Endothelial cell of umbilical vein (primary cell): ENCODE measurements around the gene ISOC1. TPM values are rescaled to one million over a fixed set of nuclear protein-coding genes. Genes with fewer than 3 reads are reported as not detected.

Source experiments
- BruUV-seq: library from RNA; stranded (reverse); fragments of 400-500 nt; replicated peaks from 2 replicates; lab custom pipeline; 2021; lab: Mats Ljungman, UMichigan
- CTCF ChIA-PET: fragments of 300-600, 350-600 bp; sonication (Branson Sonifier 250); formaldehyde crosslinking; loops from one replicate; lab custom pipeline; 2021; ENCODE audit warnings: antibody characterized with exemption, inconsistent platforms; lab: Charles Lee
- POLR2A ChIA-PET: fragments of 300-600, 350-600 bp; sonication (Branson Sonifier 250); formaldehyde crosslinking; loops from one replicate; lab custom pipeline; 2021; ENCODE audit warnings: antibody characterized with exemption, inconsistent platforms; lab: Charles Lee
- DNase-seq: peaks from one replicate; pipeline ENCODE4 v3.0.0-alpha.2; 2011; ENCODE audit warnings: low read depth, low spot score
- FAIRE-seq: peaks from 2 replicates; lab custom pipeline; 2011; peaks lifted over from hg19 to GRCh38; lab: Jason Lieb, UNC
- H2AFZ ChIP-seq: 2 replicates; pipeline ENCODE4 v1.6.0; 2012; ENCODE audit warnings: low read depth, low read length, control low read depth, inconsistent platforms
- H3K27ac ChIP-seq: 2 replicates; pipeline ENCODE4 v1.5.1; 2011; ENCODE audit warnings: low read depth, mild to moderate bottlenecking, control low read depth, low read length, moderate library complexity; ENCODE audit not compliant: insufficient read depth
- H3K27me3 ChIP-seq, 2 experiments: 2 replicates each; pipeline versions ENCODE4 v1.6.0 to v1.6.1; 2011; ENCODE audit warnings: low read length in 2 of 2, mixed read lengths in 1 of 2; ENCODE audit not compliant: control insufficient read depth in 2 of 2, insufficient read depth in 2 of 2
- H3K36me3 ChIP-seq, 2 experiments: 2 replicates in 1 of 2; 3 replicates in 1 of 2; pipeline ENCODE4 v1.5.1; 2011; ENCODE audit warnings: low read length in 2 of 2, mild to moderate bottlenecking in 1 of 2, moderate library complexity in 1 of 2; ENCODE audit not compliant: control insufficient read depth in 2 of 2, insufficient read depth in 2 of 2; ENCODE audit errors: extremely low read depth in 1 of 2
- H3K4me1 ChIP-seq: 3 replicates; pipeline ENCODE4 v1.5.1; 2011; ENCODE audit warnings: mild to moderate bottlenecking, low read length; ENCODE audit not compliant: control insufficient read depth, insufficient read depth; ENCODE audit errors: extremely low read depth
- H3K4me2 ChIP-seq: 2 replicates; pipeline ENCODE4 v1.6.1; 2011; ENCODE audit warnings: low read length, control low read depth, mixed read lengths; ENCODE audit not compliant: insufficient read depth
- H3K4me3 ChIP-seq, 3 experiments: fragments of 200-600 bp in 1 of 3; sonication (generic), shearing (Covaris generic) in 1 of 3; replicated peaks in 1 of 3; 2 replicates each; pipeline ENCODE4 v1.5.1; 2011 to 2016; ENCODE audit warnings: control low read depth in 3 of 3, low read length in 3 of 3, mild to moderate bottlenecking in 2 of 3, inconsistent platforms in 1 of 3, low read depth in 1 of 3, moderate library complexity in 1 of 3; ENCODE audit not compliant: insufficient read depth in 1 of 3
- H3K79me2 ChIP-seq: 2 replicates; pipeline ENCODE4 v1.6.0; 2012; ENCODE audit warnings: low read length, inconsistent platforms; ENCODE audit not compliant: control insufficient read depth, insufficient read depth
- H3K9ac ChIP-seq: replicated peaks from 2 replicates; pipeline ENCODE3; 2011; ENCODE audit warnings: low read length, control low read depth; ENCODE audit not compliant: insufficient read depth; ENCODE audit errors: extremely low read depth
- H3K9me1 ChIP-seq: replicated peaks from 3 replicates; pipeline ENCODE4 v1.6.0; 2011; ENCODE audit warnings: mild to moderate bottlenecking, low read length; ENCODE audit not compliant: control insufficient read depth, insufficient read depth; ENCODE audit errors: extremely low read depth
- H3K9me3 ChIP-seq: replicated peaks from 2 replicates; pipeline ENCODE4 v1.5.1; 2012; ENCODE audit warnings: low read length, inconsistent platforms; ENCODE audit not compliant: control insufficient read depth, insufficient read depth
- H4K20me1 ChIP-seq: replicated peaks from 2 replicates; pipeline ENCODE3; 2011; ENCODE audit warnings: mild to moderate bottlenecking, low read length; ENCODE audit not compliant: control insufficient read depth, insufficient read depth; ENCODE audit errors: extremely low read depth
- EZH2 ChIP-seq: IDR thresholded peaks from 2 replicates; pipeline ENCODE4 v1.6.1; 2012; ENCODE audit warnings: borderline replicate concordance, low read depth, mild to moderate bottlenecking, moderate library complexity, low read length, inconsistent platforms; ENCODE audit not compliant: severe bottlenecking
- FOS ChIP-seq: IDR thresholded peaks from 2 replicates; pipeline ENCODE4 v1.6.1; 2011; ENCODE audit warnings: mild to moderate bottlenecking, low read length, moderate library complexity, borderline replicate concordance; ENCODE audit not compliant: insufficient read depth
- GATA2 ChIP-seq: IDR thresholded peaks from 2 replicates; pipeline ENCODE4 v1.7.0; 2011; ENCODE audit warnings: low read depth, mild to moderate bottlenecking, moderate library complexity, mixed read lengths, low read length; ENCODE audit not compliant: insufficient read length, insufficient read depth
- JUN ChIP-seq: IDR thresholded peaks from 2 replicates; pipeline ENCODE4 v1.6.1; 2011; ENCODE audit warnings: borderline replicate concordance, low read depth; ENCODE audit not compliant: insufficient read length, insufficient read depth
- MYC ChIP-seq: IDR thresholded peaks from one replicate; pipeline ENCODE4 v1.6.1; 2011; ENCODE audit warnings: mild to moderate bottlenecking, low read depth, low read length
- POLR2A ChIP-seq: IDR thresholded peaks from 2 replicates; pipeline ENCODE4 v1.6.1; 2012; ENCODE audit warnings: low read depth, mild to moderate bottlenecking, control low read depth, low read length
- POLR2AphosphoS5 ChIP-seq: IDR thresholded peaks from 2 replicates; pipeline ENCODE4 v1.6.1; 2012; ENCODE audit warnings: low read depth, mild to moderate bottlenecking, control low read depth, low read length, moderate library complexity; ENCODE audit not compliant: insufficient read depth
- dilution Hi-C: fragments of 300-500 bp; cut with MboI; formaldehyde crosslinking; loops from one replicate; pipeline ENCODE4 v1.15.0; 2019; ENCODE audit warnings: low sequenced_read_pairs; ENCODE audit not compliant: extremely low pct_ligation_motif_present
- intact Hi-C: fragments of 100-400 bp; cut with micrococcal nuclease; formaldehyde crosslinking; loops from one replicate; pipeline ENCODE4 v1.10.0; 2022
- polyA plus RNA-seq, 4 experiments: library from polyadenylated mRNA; depleted of rRNA in 3 of 4; stranded (reverse) in 3 of 4; unstranded in 1 of 4; fragments of >200 nt; gene quantifications; 2 replicates each; pipeline versions ENCODE4 v1.2.1 to v1.2.3, GENCODE V29; 2011 to 2012; ENCODE audit warnings: missing spikeins in 1 of 4
- total RNA-seq: library from RNA; stranded (reverse); gene quantifications from 2 replicates; pipeline ENCODE4 v1.2.3, GENCODE V29; 2021
- TF ChIP-seq, protein P1 (sequence below), 2 donors: IDR thresholded peaks; 1 replicate in 1 of 2; 2 replicates in 1 of 2; pipeline ENCODE4 v1.5.1; 2011; ENCODE audit warnings: low read length in 2 of 2, mild to moderate bottlenecking in 2 of 2, moderate library complexity in 2 of 2, control low read depth in 1 of 2, inconsistent platforms in 1 of 2, low read depth in 1 of 2; ENCODE audit not compliant: insufficient read depth in 1 of 2; ENCODE audit errors: extremely low read depth in 1 of 2
- TF ChIP-seq, protein P2 (sequence below): IDR thresholded peaks from 2 replicates; pipeline ENCODE4 v1.6.1; 2011; ENCODE audit not compliant: insufficient read depth, insufficient read length

The ISOC1 gene
- total and polyA plus RNA-seq, 2 donors (not counting 3 experiments of a cell fraction or from before 2014, with no cell fraction given): 21.4 to 21.6 TPM

DNA sequence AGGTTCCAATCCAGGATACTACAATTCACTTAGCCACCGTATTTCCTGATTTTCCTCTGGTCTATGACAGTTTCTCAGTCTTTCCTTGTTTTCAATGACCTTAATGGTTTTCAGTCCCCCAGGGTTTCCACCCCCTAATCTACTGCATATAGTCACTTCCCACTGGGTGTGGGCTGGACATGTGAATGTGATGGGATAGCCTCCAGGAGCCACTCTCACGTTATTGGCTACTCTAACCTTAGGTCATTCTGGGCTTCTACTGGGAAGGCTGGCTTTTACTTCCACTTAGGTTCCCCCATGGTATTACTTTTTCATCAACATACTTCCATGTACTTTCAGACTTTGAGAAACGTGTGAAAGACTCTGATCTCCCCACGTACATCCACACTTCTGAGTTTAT is 46.5 kb downstream of the ISOC1 start:
- H3K9me1 ChIP-seq: no peaks in the 10 kb centered on the region
- POLR2A ChIA-PET: no interaction called here
- no peaks in the 10 kb centered on the region for H3K36me3 ChIP-seq
- H2AFZ ChIP-seq: no peak overlapping the region
- DNase-seq (no peak), FAIRE-seq (no peak)
- no peaks in the 10 kb centered on the region for H3K4me1 ChIP-seq
- H4K20me1 ChIP-seq: no peaks in the 10 kb centered on the region
- TF ChIP-seq FOS (no peak), MYC (no peak), POLR2AphosphoS5 (no peak), EZH2 (no peak), POLR2A (no peak), GATA2 (no peak), JUN (no peak)
- TF ChIP-seq, protein P1, sequence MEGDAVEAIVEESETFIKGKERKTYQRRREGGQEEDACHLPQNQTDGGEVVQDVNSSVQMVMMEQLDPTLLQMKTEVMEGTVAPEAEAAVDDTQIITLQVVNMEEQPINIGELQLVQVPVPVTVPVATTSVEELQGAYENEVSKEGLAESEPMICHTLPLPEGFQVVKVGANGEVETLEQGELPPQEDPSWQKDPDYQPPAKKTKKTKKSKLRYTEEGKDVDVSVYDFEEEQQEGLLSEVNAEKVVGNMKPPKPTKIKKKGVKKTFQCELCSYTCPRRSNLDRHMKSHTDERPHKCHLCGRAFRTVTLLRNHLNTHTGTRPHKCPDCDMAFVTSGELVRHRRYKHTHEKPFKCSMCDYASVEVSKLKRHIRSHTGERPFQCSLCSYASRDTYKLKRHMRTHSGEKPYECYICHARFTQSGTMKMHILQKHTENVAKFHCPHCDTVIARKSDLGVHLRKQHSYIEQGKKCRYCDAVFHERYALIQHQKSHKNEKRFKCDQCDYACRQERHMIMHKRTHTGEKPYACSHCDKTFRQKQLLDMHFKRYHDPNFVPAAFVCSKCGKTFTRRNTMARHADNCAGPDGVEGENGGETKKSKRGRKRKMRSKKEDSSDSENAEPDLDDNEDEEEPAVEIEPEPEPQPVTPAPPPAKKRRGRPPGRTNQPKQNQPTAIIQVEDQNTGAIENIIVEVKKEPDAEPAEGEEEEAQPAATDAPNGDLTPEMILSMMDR (IDR thresholded peaks at IDR 0.05; ENCODE audit: extremely low read depth in 1 of 2, insufficient read depth in 1 of 2, low read depth in 1 of 2, low read length in 2 of 2): no peak
- TF ChIP-seq, protein P2, sequence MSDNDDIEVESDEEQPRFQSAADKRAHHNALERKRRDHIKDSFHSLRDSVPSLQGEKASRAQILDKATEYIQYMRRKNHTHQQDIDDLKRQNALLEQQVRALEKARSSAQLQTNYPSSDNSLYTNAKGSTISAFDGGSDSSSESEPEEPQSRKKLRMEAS: no peak
- H3K27ac ChIP-seq: no peak overlapping the region
- dilution Hi-C loops (no loop called here), intact Hi-C loops (no loop called here)
- no peaks in the 10 kb centered on the region for H3K79me2 ChIP-seq
- BruUV-seq: no TSS peak
- H3K4me2 ChIP-seq: no peak overlapping the region
- no peak overlapping the region for H3K9ac ChIP-seq
- peaks cover 0 to 2% of the 10 kb centered on the region in 2 experiments for H3K27me3 ChIP-seq
- H3K9me3 ChIP-seq: no peaks in the 10 kb centered on the region
- H3K4me3 ChIP-seq: no peak overlapping the region
- CTCF ChIA-PET: interaction anchor here (1.9 kb wide), 1 partner anchor 15 kb away, joined by 4 read pairs; no protein-coding TSS in a partner anchor
